ENCODE data around the gene ELP4. TPM values are rescaled to one million over a fixed set of nuclear protein-coding genes. Genes with fewer than 3 reads are reported as not detected.

ELP4 gene
- total and polyA plus RNA-seq, 2 experiments from 2014 or later, result 16.6 to 28.7 TPM

- Histone ChIP-seq H3K27ac (no peak overlapping the region), H3K4me3 (no peak overlapping the region), H3K9me3 (ENCODE audit: low read depth) (no peaks in the 10 kb centered on the region), H3K4me1 (ENCODE audit: low read depth) (no peaks in the 10 kb centered on the region), H3K27me3 (no peaks in the 10 kb centered on the region), H3K36me3 (no peaks in the 10 kb centered on the region)
- TF ChIP-seq CTCF (IDR thresholded peaks at IDR 0.05; ENCODE audit: low read depth, low read length), result no peak
- DNase-seq (ENCODE audit: low read depth in 1 of 2, low spot score in 1 of 2), result no peak
These were observed 99.4 kb downstream of the ELP4 start for GRCh38 chr11:31608995-31609394.

GRCh38 chr11:31610544-31610943 lies 101.0 kb downstream of the ELP4 start:
- no peaks in the 10 kb centered on the region for H3K27me3 ChIP-seq
- no peak overlapping the region for H3K4me3 ChIP-seq
- no peak for TF ChIP-seq CTCF (IDR thresholded peaks at IDR 0.05; ENCODE audit: low read depth, low read length)
- DNase-seq (ENCODE audit: low read depth in 1 of 2, low spot score in 1 of 2), result no peak
- no peaks in the 10 kb centered on the region for H3K36me3 ChIP-seq
- no peak overlapping the region for H3K27ac ChIP-seq
- no peaks in the 10 kb centered on the region for H3K4me1 ChIP-seq (ENCODE audit: low read depth)
- no peaks in the 10 kb centered on the region for H3K9me3 ChIP-seq (ENCODE audit: low read depth)

- no peaks in the 10 kb centered on the region for H3K36me3 ChIP-seq
- H3K4me1 ChIP-seq (ENCODE audit: low read depth), result no peaks in the 10 kb centered on the region
- no peak for DNase-seq (ENCODE audit: low read depth in 1 of 2, low spot score in 1 of 2)
- H3K27me3 ChIP-seq, result no peaks in the 10 kb centered on the region
- H3K27ac ChIP-seq, result no peak overlapping the region
- H3K4me3 ChIP-seq, result no peak overlapping the region
- H3K9me3 ChIP-seq (ENCODE audit: low read depth), result no peaks in the 10 kb centered on the region
- no peak for TF ChIP-seq CTCF (IDR thresholded peaks at IDR 0.05; ENCODE audit: low read depth, low read length)
These were observed 107.7 kb downstream of the ELP4 start for GRCh38 chr11:31617246-31617645.

GRCh38 chr11:31619980-31620379 lies 110.4 kb downstream of the ELP4 start:
- DNase-seq (ENCODE audit: low read depth in 1 of 2, low spot score in 1 of 2), result no peak
- no peak for TF ChIP-seq CTCF (IDR thresholded peaks at IDR 0.05; ENCODE audit: low read depth, low read length)
- Histone ChIP-seq H3K36me3 (no peaks in the 10 kb centered on the region), H3K4me1 (ENCODE audit: low read depth) (no peaks in the 10 kb centered on the region), H3K27me3 (no peaks in the 10 kb centered on the region), H3K9me3 (ENCODE audit: low read depth) (no peaks in the 10 kb centered on the region), H3K4me3 (no peak overlapping the region), H3K27ac (no peak overlapping the region)

GRCh38 chr11:31620434-31620833 lies 110.9 kb downstream of the ELP4 start:
- no peak overlapping the region for H3K27ac ChIP-seq
- no peaks in the 10 kb centered on the region for H3K9me3 ChIP-seq (ENCODE audit: low read depth)
- no peak overlapping the region for H3K4me3 ChIP-seq
- H3K36me3 ChIP-seq, result no peaks in the 10 kb centered on the region
- H3K4me1 ChIP-seq (ENCODE audit: low read depth), result no peaks in the 10 kb centered on the region
- DNase-seq (ENCODE audit: low read depth in 1 of 2, low spot score in 1 of 2), result no peak
- TF ChIP-seq CTCF (IDR thresholded peaks at IDR 0.05; ENCODE audit: low read depth, low read length), result no peak
- no peaks in the 10 kb centered on the region for H3K27me3 ChIP-seq

GRCh38 chr11:31625868-31626267 lies 116.3 kb downstream of the ELP4 start:
- H3K27ac ChIP-seq, result no peak overlapping the region
- H3K36me3 ChIP-seq, result no peaks in the 10 kb centered on the region
- no peaks in the 10 kb centered on the region for H3K9me3 ChIP-seq (ENCODE audit: low read depth)
- no peaks in the 10 kb centered on the region for H3K27me3 ChIP-seq
- no peak overlapping the region for H3K4me3 ChIP-seq
- no peak for DNase-seq (ENCODE audit: low read depth in 1 of 2, low spot score in 1 of 2)
- H3K4me1 ChIP-seq (ENCODE audit: low read depth), result no peaks in the 10 kb centered on the region
- no peak for TF ChIP-seq CTCF (IDR thresholded peaks at IDR 0.05; ENCODE audit: low read depth, low read length)

All from cardiac muscle cell (in vitro differentiated cells and primary cell).